GM19397 (cell line): ENCODE results near the gene PTMS.

ENCODE experiments used
- ATAC-seq: cut with Tn5 transposase; IDR thresholded peaks from one replicate; pipeline ENCODE4 v1.9.1; 2021; ENCODE audit warnings: mild to moderate bottlenecking, moderate library complexity; ENCODE audit not compliant: unreplicated experiment

PTMS gene

DNA sequence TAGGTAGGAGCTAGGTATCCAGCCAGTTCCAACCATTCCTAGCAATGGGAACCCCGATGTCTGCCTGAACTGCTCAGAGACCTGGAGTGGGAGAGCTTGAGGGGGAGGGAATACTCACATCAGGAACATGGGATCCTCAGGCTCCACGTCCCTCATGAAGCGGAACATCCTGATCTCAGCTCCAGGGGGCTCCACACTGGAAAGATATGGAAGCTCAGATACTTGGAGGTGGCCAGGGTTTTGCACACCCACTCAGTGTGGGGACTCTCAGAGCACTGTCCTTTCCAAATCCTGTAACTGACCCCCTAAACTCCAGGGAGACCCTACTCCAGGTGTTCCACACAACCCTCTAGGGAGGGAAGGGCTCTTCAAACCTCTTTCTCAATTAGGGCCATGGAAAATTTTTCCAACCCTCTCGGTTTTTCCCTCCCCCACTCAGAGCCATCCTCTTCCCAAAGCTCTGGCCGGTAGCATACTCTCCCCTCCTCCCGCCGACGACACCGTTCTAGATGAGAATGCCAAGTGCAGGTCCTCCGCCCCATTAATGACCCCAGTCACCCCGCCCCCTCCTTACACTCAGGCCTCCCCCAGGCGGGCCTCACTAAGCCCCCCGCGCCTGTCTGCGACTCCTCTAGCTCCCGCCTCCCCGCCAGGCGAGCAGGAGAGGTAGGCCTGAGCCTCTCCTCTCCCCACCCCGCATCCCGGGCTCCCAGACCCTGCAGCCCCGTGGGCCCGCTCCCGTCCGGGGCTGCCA is 13.8 kb upstream of the PTMS start:
- peak; percentile 7 for ATAC-seq

DNA sequence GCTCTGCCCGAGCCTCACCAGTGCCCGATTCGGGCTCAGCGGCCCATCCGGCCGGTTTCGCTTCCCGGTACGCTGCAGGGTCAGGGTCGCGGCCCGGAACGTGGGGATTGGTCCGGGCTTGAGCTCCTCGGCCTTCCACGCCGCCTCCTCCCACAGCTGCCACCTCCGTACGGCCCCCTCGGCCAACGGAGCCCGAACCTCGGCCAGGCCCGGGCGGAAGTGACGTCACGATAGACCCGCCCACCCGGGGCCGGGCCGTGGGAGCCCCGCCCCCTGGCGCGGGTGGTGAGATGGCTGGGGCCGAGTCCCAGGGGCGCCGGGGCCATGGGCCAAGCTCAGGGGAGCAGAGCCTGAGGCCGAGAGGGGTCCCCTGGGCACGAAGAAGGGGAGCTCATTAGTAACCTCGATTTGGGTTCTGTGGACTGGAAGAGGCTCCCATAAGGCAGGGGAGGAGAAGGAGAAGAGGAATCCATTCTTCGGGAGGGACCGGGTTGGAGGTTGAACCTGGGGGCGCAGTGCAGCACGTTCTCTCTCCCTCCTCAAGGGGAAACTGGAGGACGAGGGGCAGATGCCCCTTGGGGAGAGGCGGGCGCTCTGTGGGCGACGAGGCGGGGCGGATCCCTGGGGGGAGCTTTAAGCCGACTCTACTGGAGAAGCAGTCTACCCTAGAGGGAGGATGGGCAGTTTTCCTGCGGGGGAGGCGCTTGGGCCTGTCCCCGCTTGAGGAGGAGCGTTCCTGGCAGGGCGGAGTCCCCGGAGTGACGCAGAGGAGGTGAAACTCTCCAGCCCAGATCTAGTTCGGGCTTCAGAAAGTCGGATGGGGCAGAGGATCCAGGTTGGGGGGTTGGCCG is 13.0 kb upstream of the PTMS start, which contains the start of gene MLF2:
TSS of gene MLF2 (minus strand) at position 221 of the 851 bp plus-strand sequence. CDS start 807 bp downstream, outside the sequence.
- peak; percentile 81 for ATAC-seq

GRCh38 chr12:6753772-6754356 is 12.3 kb upstream of the PTMS start:
- ATAC-seq: no peak

GRCh38 chr12:6754411-6754810 is 11.8 kb upstream of the PTMS start:
- ATAC-seq: no peak

DNA sequence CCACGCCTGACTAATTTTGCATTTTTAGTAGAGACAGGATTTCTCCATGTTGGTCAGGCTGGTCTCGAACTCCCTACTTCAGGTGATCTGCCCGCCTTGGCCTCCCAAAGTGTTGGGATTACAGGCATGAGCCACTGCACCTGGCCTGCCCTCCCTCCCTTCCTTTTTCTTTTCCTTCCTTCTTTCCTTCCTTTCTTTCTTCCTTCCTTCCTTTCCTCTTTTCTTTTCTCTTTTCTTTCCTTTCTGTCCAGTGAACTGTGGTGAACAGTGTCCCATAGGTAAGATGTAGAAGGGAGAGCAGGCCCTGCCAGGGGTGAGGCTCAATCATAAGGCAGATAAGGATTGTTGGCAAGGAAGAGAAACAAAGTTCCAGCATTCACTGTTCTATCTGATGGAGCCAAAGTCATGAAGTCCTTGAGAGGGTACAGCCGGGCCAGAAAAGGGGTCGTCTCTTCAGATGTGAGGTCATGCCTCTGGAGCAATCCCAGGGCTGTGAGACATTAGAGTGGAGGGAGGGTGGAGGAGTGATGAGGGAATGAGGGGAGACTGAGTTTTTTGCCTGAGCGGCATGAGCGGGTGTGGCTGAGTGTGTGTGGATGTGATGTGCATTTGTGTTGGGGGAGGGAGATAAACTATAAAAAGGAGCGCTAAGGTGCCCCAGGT is 9.0 kb upstream of the PTMS start:
- ATAC-seq: no peak

DNA sequence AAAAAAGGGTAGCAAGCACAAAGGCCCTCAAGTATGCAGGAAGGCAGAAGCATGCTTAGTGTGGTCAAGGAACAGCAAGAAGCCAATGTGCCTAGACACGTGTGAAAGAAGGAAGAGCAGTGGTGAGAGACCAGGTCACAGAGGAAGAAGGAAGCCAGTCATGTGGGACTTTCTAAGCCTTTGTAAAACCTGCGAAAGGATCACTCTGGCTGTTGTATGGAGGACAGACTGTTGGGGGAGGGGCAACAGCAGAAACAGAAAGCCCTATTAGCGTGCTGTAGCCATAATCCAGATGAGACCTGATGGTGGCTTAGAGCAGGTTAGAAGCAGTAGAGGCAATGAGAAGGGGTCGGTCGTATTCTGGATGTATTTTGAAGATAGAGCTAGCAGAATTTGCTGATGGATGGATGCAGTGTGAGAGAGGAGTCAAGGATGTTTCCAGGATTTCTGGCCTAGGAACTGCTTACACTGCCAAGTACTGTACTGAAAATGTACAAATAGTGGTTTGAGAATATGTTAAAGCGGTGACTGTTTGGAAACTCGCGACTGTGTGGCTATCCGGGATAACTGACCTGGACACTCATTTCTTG is 7.6 kb upstream of the PTMS start:
- ATAC-seq: no peak

DNA sequence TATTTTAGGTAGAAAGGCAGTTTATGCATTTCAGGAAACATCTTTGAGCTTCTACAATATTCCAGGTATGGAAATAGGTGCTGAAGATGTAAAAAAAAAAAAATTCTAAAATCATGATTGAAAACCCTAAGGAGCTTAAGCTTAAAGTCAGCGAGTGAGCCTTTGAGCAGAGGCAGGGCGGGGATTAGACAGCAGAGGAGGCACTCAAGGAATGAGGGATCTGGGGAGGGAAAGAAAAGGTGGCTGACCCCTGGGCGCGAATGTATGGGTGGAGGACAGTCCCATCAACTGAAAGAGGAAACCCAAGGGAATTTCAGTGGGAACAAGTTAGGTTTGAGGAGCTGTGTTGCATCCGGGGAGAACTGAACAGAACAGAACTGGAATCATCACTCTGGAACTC is 6.4 kb upstream of the PTMS start:
- ATAC-seq: no peak

GRCh38 chr12:6763380-6763779 is 2.8 kb upstream of the PTMS start:
- no peak for ATAC-seq

DNA sequence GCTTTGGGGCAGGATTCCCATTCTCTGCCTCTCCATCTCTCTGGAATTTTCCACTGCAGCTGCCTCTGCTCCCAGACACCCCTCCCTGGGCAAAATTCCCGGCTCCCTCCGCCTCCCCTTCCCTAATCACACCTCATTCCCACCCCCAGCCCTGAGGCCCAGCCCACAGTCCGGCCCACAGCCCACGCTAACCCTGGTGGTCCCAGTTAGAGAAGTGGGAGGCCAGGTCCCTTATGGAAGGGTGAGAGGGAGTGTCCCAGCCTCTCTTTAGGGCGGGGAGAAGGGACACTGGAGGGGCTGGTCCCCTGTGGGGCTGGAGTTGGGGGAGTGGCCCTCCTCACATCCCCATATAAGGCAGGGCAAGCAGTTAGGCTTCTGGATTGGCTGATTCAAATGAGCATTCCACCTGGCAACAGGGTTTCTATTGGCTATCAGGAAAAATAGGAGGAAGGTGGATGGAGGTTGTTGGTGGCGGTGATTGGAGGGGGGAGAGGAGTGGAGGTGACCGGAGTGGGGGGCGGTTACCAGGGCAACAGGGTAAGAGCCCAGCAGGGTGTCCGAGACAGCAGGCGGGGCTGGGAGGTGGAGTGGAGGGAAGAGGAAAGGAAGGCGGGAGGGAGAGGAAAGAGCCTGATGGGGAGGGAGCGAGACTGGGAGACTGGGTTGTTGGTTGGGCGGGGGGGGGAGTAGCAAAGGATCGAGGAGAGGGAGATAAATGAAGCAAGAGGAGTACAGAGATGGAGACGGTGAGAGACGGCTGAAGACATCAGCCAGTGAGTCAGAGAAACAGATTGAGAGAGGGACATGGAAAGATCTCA is 1.9 kb upstream of the PTMS start:
- peak; percentile 61 for ATAC-seq

DNA sequence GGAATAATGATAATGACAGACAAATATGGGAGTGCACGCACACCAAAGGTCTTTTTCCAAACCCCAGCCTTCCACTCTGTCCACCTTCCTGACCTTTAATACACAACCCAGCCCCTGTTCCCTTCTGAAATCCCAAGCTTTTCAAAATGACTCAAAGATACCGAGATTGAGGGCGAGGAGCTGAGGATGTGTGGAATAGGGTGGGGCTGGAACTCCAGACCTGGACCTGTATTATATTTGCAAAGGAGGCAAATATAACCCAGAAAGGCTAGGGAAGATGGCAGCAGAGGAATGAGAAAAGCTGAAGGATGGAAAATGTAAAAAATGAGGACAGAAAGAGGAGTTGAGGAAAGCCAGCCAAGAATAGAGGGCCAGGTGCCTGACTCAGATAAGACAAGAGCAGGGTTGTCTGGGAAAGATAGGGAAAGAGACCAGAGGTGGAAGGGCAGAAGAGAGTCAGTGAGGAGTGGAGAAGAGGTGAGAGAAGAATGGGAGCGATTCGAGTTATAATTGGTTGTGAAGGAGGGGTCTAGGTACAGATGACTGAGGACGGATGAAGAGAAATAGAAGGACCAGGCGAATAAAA is 1.0 kb upstream of the PTMS start:
- no peak for ATAC-seq

DNA sequence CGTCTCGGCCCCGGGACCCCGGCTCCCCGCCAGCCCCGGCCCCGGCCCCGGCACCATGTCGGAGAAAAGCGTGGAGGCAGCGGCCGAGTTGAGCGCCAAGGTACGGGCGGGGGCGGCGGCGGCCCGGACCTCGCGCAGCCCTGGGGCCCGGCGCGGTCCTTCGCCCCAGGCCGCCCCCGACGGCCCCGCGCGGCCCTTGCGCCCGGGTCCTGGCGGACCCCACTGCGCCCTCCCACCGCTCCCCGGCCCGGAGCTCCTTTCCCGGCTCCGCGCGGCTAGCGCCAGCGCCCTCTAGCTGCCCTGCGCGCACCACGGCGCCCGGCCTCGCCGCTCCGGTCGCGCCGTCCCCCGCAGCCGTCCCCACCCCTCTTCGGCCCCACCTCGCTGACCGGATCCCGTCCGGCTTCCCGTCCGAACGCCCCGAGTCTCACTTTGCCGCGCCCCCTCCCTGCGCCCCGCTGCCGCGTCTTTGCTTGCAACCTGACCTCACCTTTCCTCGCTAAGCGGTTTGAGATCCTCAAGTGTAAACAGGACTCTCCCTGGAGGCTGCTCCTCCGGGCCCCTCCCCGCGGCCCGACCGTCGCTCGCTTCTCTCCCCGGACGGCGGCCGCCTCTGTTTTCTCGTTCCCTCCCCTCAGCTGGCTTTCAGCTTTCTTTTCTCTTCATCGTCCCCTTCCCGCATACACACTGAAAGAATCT is 637 bp downstream of the PTMS start:
- ATAC-seq: peak; percentile 56

DNA sequence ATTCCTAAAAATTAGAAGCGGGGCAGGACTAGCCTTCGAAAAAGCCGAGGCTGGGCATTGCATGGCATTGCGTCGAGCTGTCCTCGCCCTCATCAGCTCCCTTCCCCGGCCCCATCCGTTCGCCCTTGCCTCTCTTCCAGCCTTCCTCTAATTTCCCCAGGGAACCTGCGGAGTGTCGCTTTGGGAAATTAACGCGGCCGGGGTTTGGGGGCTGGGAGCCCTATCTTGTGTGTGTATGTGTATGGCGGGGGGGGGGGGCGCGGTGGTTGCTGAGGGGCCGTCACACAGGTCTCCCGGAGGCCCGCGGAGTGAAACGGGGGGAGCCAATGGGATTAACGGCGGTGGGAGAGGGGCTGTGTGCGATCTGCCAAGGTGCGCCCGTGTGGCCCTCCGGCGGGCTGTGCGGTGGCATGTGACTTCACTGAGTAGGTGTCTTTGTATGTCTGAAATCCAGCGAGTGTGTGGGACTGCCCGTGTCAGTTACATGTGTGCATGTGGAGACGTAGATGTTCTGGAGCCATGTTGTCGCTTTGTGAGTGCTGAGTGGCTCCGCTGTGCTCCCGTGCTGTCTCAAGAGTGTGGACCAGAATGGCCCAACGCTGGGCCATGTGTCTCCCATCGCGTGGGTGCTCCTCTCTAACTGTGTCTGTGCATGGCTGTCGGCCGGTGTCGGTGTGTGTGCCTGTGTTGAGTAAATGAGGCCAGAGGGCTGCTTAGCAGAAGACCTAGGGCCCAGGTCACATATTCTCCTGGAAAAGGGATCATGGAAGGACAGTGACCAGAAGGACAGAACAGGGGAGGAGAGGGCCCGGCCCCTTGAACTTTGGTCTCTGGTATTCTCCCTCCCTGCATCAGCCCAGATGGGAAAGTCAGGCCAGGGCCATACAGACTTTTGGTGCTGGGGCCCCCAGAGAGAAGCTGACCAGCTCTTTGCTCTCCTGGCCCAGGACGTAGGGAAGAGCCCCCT is 1.5 kb downstream of the PTMS start:
- no peak for ATAC-seq

GRCh38 chr12:6768437-6768914 is 2.3 kb downstream of the PTMS start:
- no peak for ATAC-seq

DNA sequence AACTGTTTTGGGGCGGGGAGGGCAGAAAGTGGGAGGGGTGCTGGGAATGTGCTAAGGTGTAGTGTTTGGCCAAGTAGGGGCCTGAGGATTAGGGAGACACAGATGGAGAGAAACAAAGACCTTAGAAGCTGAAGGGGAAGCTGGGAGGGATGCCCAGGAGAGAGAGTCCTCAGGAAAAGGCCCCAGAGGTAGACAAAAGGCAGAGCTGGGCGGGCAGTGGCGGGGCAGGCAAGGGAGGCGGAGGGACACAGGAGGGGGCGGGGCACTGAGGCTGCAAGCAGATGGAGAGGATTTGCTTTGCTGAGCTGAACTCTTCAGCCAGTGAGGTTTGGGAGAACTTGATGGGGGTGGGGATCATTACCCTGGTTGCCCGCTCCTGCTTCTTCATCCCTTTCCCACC is 2.8 kb downstream of the PTMS start:
- no peak for ATAC-seq

DNA sequence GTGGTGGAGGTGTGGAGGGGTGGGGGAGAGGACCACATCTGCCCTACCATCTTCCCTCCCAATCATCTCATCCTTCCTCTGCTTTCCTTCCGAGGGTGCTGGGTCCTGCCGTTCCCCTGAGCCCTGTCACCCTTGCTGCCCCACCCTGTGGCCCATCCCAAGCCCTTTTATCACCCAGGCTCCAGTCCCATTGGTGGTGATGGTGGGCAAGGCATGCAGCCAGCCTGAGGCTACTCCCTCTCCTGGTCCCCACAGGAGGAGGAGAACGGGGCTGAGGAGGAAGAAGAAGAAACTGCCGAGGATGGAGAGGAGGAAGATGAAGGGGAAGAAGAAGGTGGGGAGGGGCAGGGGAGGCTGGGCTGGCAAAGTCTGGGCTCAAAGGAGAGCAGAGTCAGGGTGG is 3.5 kb downstream of the PTMS start:
- ATAC-seq: no peak

GRCh38 chr12:6770094-6770493 is 3.9 kb downstream of the PTMS start:
- ATAC-seq: no peak

GRCh38 chr12:6770600-6770999 is 4.4 kb downstream of the PTMS start:
- ATAC-seq: no peak

- no peak for ATAC-seq
Observed at GRCh38 chr12:6771091-6771495, 4.9 kb downstream of the PTMS start.
